K562 (cell line): Measurements from ENCODE around the gene ERF. TPM values are rescaled to one million over a fixed set of nuclear protein-coding genes. Genes with fewer than 3 reads are reported as not detected.

ENCODE experiments used
- EP400 ChIP-seq: fragments of 450-650 bp; IDR thresholded peaks from 2 replicates; pipeline ENCODE4 v1.6.1; 2017; ENCODE audit warnings: antibody characterized with exemption, mild to moderate bottlenecking, moderate library complexity
- HDGF ChIP-seq: fragments of 450-650 bp; IDR thresholded peaks from 2 replicates; pipeline ENCODE4 v1.6.1; 2016
- HNRNPLL ChIP-seq: fragments of 200-400 bp; formaldehyde crosslinking; IDR thresholded peaks from 2 replicates; pipeline ENCODE4 v1.6.1; 2017; ENCODE audit warnings: low read length, low read depth, mild to moderate bottlenecking; ENCODE audit not compliant: poor library complexity, severe bottlenecking
- MTA3 ChIP-seq: fragments of 450-650 bp; formaldehyde crosslinking; IDR thresholded peaks from 2 replicates; pipeline ENCODE4 v1.6.1; 2017; ENCODE audit warnings: mild to moderate bottlenecking, borderline replicate concordance
- RBM34 ChIP-seq: fragments of 200-400 bp; formaldehyde crosslinking; IDR thresholded peaks from 2 replicates; pipeline ENCODE4 v1.6.1; 2018; ENCODE audit warnings: low read length, borderline replicate concordance; ENCODE audit not compliant: insufficient read depth
- RFX1 ChIP-seq: fragments of 450-650 bp; IDR thresholded peaks from 2 replicates; pipeline ENCODE4 v1.6.1; 2016; ENCODE audit warnings: mild to moderate bottlenecking, moderate library complexity
- RFX5 ChIP-seq: IDR thresholded peaks from 2 replicates; pipeline ENCODE4 v1.6.1; 2011; ENCODE audit warnings: low read depth, mild to moderate bottlenecking, improper control_type of control experiment, low read length
- SOX6 ChIP-seq: fragments of 450-650 bp; IDR thresholded peaks from 2 replicates; pipeline ENCODE4 v1.6.1; 2014; ENCODE audit warnings: mild to moderate bottlenecking
- TEAD2 ChIP-seq: fragments of 450-650 bp; IDR thresholded peaks from 2 replicates; pipeline ENCODE4 v1.6.1; 2016; ENCODE audit warnings: missing genetic modification characterization, control low read depth, missing compliant biosample characterization
- ZBTB7A ChIP-seq: IDR thresholded peaks from 2 replicates; pipeline ENCODE4 v1.6.1; 2011; ENCODE audit warnings: low read depth, mild to moderate bottlenecking, low read length, moderate library complexity, borderline replicate concordance; ENCODE audit not compliant: control insufficient read depth
- ZFX ChIP-seq: sonication (generic); formaldehyde crosslinking; IDR thresholded peaks from 2 replicates; pipeline ENCODE4 v1.8.0; 2022; ENCODE audit warnings: mild to moderate bottlenecking, missing genetic modification reagents, moderate library complexity
- ZNF282 ChIP-seq: sonication (generic); formaldehyde crosslinking; IDR thresholded peaks from 2 replicates; pipeline ENCODE4 v1.8.1; 2023; ENCODE audit warnings: missing genetic modification reagents
- ZNF311 ChIP-seq: fragments of 250-450 bp; sonication (Bioruptor Pico); IDR thresholded peaks from 2 replicates; pipeline ENCODE4 v1.4.0; 2020; ENCODE audit warnings: mild to moderate bottlenecking, moderate library complexity
- ZNF551 ChIP-seq: fragments of 250-450 bp; sonication (Bioruptor Pico); IDR thresholded peaks from 2 replicates; pipeline ENCODE4 v1.5.0; 2021; ENCODE audit warnings: mild to moderate bottlenecking, moderate library complexity
- ZNF668 ChIP-seq: fragments of 250-450 bp; sonication (Bioruptor Pico); IDR thresholded peaks from 2 replicates; pipeline ENCODE4 v1.8.0; 2022; ENCODE audit warnings: mild to moderate bottlenecking, inconsistent platforms
- ZNF75A ChIP-seq: fragments of 450-650 bp; formaldehyde crosslinking; IDR thresholded peaks from 2 replicates; pipeline ENCODE4 v1.4.0; 2020; ENCODE audit warnings: mild to moderate bottlenecking
- polyA plus RNA-seq, 8 experiments: library from polyadenylated mRNA; depleted of rRNA in 4 of 8; stranded (reverse) in 5 of 8; unstranded in 3 of 8; fragments of >200 nt; fragmentation: Nextera tagmentation in 2 of 8; fragmentation: Illumina TruSeq in 1 of 8; extraction: Ambion mirVana in 2 of 8; extraction: Trizol in 1 of 8; gene quantifications; 2 replicates each; pipeline versions ENCODE4 v1.2.1 to v1.2.3, GENCODE V29; 2011 to 2014; ENCODE audit warnings: inconsistent platforms in 1 of 8, missing spikeins in 1 of 8
- total RNA-seq, 7 experiments: library from RNA; depleted of rRNA in 6 of 7; stranded (reverse); fragments of >200 nt in 6 of 7; fragmentation: Illumina TruSeq in 2 of 7; extraction: Trizol in 2 of 7; gene quantifications; 2 replicates each; pipeline versions ENCODE4 v1.2.1 to v1.2.3, GENCODE V29; 2011 to 2021; ENCODE audit warnings: low replicate concordance in 1 of 7
- TF ChIP-seq, protein P1 (sequence below): sonication (generic); formaldehyde crosslinking; IDR thresholded peaks from 2 replicates; pipeline ENCODE4 v1.8.0; 2023; ENCODE audit warnings: missing genetic modification reagents, mild to moderate bottlenecking, borderline replicate concordance
- TF ChIP-seq, protein P2 (sequence below): fragments of 450-650 bp; formaldehyde crosslinking; conservative IDR thresholded peaks from 2 replicates; pipeline ENCODE4 v1.4.0; 2022; ENCODE audit warnings: mild to moderate bottlenecking, missing genetic modification characterization
- TF ChIP-seq, protein P3 (sequence below), 2 experiments: fragments of 450-650 bp; IDR thresholded peaks; 2 replicates each; pipeline ENCODE4 v1.6.1; 2016
- TF ChIP-seq, protein P4 (sequence below): sonication (generic); formaldehyde crosslinking; IDR thresholded peaks from 2 replicates; pipeline ENCODE4 v1.8.0; 2022; ENCODE audit warnings: mild to moderate bottlenecking, missing genetic modification reagents

ERF gene
- total and polyA plus RNA-seq, 9 of the 15 experiments (the other 6 are each of a cell fraction or from before 2014, with no cell fraction given) = 0.03 to 75.4 (median 27.0) TPM

DNA sequence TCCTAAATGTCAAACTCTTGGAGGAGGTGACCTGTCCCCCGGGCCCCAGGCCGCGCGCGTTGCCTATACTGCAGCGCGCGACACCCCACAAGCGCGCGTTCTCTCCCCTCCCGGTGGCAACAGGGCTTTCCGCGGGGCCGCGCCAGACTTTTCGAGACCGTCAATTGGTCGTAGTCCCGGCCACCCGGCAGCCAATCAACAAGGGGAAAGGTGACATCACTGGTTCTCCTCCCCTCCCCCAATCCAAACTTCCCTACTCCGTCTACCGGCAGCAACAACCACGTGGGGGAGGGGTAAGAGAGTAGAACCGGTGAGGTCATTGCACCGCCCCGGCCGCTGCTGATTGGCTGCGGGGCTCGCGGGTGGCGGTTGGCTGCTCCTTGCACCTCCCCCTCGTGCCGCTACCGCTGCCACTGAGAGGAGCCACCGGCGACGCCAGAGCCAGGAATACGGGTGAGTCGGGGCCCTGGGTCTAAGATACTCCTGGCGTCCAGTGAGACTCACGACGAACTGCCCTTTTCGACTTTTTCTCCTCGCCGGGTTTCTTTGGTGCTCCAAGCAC, 13.3 kb upstream of the ERF start (continued):
- TF ChIP-seq, protein P1, sequence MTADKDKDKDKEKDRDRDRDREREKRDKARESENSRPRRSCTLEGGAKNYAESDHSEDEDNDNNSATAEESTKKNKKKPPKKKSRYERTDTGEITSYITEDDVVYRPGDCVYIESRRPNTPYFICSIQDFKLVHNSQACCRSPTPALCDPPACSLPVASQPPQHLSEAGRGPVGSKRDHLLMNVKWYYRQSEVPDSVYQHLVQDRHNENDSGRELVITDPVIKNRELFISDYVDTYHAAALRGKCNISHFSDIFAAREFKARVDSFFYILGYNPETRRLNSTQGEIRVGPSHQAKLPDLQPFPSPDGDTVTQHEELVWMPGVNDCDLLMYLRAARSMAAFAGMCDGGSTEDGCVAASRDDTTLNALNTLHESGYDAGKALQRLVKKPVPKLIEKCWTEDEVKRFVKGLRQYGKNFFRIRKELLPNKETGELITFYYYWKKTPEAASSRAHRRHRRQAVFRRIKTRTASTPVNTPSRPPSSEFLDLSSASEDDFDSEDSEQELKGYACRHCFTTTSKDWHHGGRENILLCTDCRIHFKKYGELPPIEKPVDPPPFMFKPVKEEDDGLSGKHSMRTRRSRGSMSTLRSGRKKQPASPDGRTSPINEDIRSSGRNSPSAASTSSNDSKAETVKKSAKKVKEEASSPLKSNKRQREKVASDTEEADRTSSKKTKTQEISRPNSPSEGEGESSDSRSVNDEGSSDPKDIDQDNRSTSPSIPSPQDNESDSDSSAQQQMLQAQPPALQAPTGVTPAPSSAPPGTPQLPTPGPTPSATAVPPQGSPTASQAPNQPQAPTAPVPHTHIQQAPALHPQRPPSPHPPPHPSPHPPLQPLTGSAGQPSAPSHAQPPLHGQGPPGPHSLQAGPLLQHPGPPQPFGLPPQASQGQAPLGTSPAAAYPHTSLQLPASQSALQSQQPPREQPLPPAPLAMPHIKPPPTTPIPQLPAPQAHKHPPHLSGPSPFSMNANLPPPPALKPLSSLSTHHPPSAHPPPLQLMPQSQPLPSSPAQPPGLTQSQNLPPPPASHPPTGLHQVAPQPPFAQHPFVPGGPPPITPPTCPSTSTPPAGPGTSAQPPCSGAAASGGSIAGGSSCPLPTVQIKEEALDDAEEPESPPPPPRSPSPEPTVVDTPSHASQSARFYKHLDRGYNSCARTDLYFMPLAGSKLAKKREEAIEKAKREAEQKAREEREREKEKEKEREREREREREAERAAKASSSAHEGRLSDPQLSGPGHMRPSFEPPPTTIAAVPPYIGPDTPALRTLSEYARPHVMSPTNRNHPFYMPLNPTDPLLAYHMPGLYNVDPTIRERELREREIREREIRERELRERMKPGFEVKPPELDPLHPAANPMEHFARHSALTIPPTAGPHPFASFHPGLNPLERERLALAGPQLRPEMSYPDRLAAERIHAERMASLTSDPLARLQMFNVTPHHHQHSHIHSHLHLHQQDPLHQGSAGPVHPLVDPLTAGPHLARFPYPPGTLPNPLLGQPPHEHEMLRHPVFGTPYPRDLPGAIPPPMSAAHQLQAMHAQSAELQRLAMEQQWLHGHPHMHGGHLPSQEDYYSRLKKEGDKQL (CRISPR knock-in tag) = no peak
- TF ChIP-seq RBM34 (no peak), EP400 (peak; percentile 92), MTA3 (no peak), ZFX (CRISPR knock-in tag) (peak; percentile 83), HDGF (no peak), ZNF75A (CRISPR knock-in tag) (no peak), SOX6 (0 out of 2 replicates have a peak, but pooled peaks have one; percentile 48), ZBTB7A (no peak), ZNF668 (CRISPR knock-in tag) (no peak), RFX5 (peak; percentile 84), TEAD2 (tag) (no peak), ZNF282 (no peak), ZNF311 (no peak), RFX1 (peak; percentile 68), ZNF551 (no peak), HNRNPLL (no peak)
- TF ChIP-seq, protein P2, sequence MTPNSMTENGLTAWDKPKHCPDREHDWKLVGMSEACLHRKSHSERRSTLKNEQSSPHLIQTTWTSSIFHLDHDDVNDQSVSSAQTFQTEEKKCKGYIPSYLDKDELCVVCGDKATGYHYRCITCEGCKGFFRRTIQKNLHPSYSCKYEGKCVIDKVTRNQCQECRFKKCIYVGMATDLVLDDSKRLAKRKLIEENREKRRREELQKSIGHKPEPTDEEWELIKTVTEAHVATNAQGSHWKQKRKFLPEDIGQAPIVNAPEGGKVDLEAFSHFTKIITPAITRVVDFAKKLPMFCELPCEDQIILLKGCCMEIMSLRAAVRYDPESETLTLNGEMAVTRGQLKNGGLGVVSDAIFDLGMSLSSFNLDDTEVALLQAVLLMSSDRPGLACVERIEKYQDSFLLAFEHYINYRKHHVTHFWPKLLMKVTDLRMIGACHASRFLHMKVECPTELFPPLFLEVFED = peak; percentile 76; the same call in 1 of the 2 replicates
- TF ChIP-seq, protein P3, sequence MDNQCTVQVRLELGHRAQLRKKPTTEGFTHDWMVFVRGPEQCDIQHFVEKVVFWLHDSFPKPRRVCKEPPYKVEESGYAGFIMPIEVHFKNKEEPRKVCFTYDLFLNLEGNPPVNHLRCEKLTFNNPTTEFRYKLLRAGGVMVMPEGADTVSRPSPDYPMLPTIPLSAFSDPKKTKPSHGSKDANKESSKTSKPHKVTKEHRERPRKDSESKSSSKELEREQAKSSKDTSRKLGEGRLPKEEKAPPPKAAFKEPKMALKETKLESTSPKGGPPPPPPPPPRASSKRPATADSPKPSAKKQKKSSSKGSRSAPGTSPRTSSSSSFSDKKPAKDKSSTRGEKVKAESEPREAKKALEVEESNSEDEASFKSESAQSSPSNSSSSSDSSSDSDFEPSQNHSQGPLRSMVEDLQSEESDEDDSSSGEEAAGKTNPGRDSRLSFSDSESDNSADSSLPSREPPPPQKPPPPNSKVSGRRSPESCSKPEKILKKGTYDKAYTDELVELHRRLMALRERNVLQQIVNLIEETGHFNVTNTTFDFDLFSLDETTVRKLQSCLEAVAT (IDR thresholded peaks at IDR 0.05) = no peak
- TF ChIP-seq, protein P4, sequence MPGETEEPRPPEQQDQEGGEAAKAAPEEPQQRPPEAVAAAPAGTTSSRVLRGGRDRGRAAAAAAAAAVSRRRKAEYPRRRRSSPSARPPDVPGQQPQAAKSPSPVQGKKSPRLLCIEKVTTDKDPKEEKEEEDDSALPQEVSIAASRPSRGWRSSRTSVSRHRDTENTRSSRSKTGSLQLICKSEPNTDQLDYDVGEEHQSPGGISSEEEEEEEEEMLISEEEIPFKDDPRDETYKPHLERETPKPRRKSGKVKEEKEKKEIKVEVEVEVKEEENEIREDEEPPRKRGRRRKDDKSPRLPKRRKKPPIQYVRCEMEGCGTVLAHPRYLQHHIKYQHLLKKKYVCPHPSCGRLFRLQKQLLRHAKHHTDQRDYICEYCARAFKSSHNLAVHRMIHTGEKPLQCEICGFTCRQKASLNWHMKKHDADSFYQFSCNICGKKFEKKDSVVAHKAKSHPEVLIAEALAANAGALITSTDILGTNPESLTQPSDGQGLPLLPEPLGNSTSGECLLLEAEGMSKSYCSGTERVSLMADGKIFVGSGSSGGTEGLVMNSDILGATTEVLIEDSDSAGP (CRISPR knock-in tag) = no peak
